Measurements from ENCODE around the gene MRPL23.
"Not testable (repeated sequence)": the region's sequence is repeated elsewhere in the genome, so short reads cannot be mapped to it uniquely, and the experiment has no call there.

MRPL23 gene

GRCh38 chr11:1936072-1936780 lies 10.9 kb upstream of the MRPL23 start:
- Mint-ChIP-seq H3K27ac (no peak overlapping the region), H3K36me3 (no peaks in the 10 kb centered on the region), H3K9me3 (peaks cover 7% of the 10 kb centered on the region), H3K27me3 (peaks cover 53% of the 10 kb centered on the region), H3K4me1 (peaks cover 6% of the 10 kb centered on the region), H3K4me3 (no peak overlapping the region)
- no peak for ATAC-seq

GRCh38 chr11:1936781-1937615 lies 10.1 kb upstream of the MRPL23 start:
- Mint-ChIP-seq H3K9me3 (peaks cover 7% of the 10 kb centered on the region), H3K4me1 (peaks cover 6% of the 10 kb centered on the region), H3K36me3 (no peaks in the 10 kb centered on the region), H3K4me3 (no peak overlapping the region), H3K27ac (no peak overlapping the region), H3K27me3 (peaks cover 47% of the 10 kb centered on the region)
- no peak for ATAC-seq

GRCh38 chr11:1937616-1938342 lies 9.4 kb upstream of the MRPL23 start:
- no peak overlapping the region for H3K27ac Mint-ChIP-seq
- ATAC-seq, result no peak
- H3K36me3 Mint-ChIP-seq, result no peaks in the 10 kb centered on the region
- peaks cover 39% of the 10 kb centered on the region for H3K27me3 Mint-ChIP-seq
- H3K9me3 Mint-ChIP-seq, result peaks cover 5% of the 10 kb centered on the region
- peaks cover 6% of the 10 kb centered on the region for H3K4me1 Mint-ChIP-seq
- no peak overlapping the region for H3K4me3 Mint-ChIP-seq

GRCh38 chr11:1938343-1939005 lies 8.7 kb upstream of the MRPL23 start:
- no peaks in the 10 kb centered on the region for H3K9me3 Mint-ChIP-seq
- H3K27ac Mint-ChIP-seq, result no peak overlapping the region
- H3K4me1 Mint-ChIP-seq, result peaks cover 6% of the 10 kb centered on the region
- no peaks in the 10 kb centered on the region for H3K36me3 Mint-ChIP-seq
- no peak overlapping the region for H3K4me3 Mint-ChIP-seq
- no peak for ATAC-seq
- peaks cover 32% of the 10 kb centered on the region for H3K27me3 Mint-ChIP-seq

GRCh38 chr11:1939006-1939625 lies 8.0 kb upstream of the MRPL23 start:
- Mint-ChIP-seq H3K27me3 (peaks cover 25% of the 10 kb centered on the region), H3K9me3 (no peaks in the 10 kb centered on the region), H3K27ac (peak overlapping the region; percentile 42), H3K4me3 (no peak overlapping the region), H3K4me1 (peaks cover 6% of the 10 kb centered on the region), H3K36me3 (no peaks in the 10 kb centered on the region)
- no peak for ATAC-seq

- ATAC-seq, result peak; percentile 54
- not testable (repeated sequence) for H3K9me3 Mint-ChIP-seq, H3K4me1 Mint-ChIP-seq, H3K36me3 Mint-ChIP-seq, H3K4me3 Mint-ChIP-seq
- H3K27me3 Mint-ChIP-seq, result peaks cover 21% of the 10 kb centered on the region
- H3K27ac Mint-ChIP-seq, result peak overlapping the region; percentile 42
These were observed 7.3 kb upstream of the MRPL23 start for GRCh38 chr11:1939788-1940187.

GRCh38 chr11:1942558-1943260 lies 4.4 kb upstream of the MRPL23 start:
- Mint-ChIP-seq H3K27ac (no peak overlapping the region), H3K9me3 (no peaks in the 10 kb centered on the region), H3K4me1 (peaks cover 6% of the 10 kb centered on the region), H3K4me3 (no peak overlapping the region), H3K27me3 (peaks cover 18% of the 10 kb centered on the region), H3K36me3 (no peaks in the 10 kb centered on the region)
- no peak for ATAC-seq

- H3K27me3 Mint-ChIP-seq, result peaks cover 9% of the 10 kb centered on the region
- H3K27ac Mint-ChIP-seq, result no peak overlapping the region
- H3K4me1 Mint-ChIP-seq, result peaks cover 6% of the 10 kb centered on the region
- ATAC-seq, result no peak
- no peaks in the 10 kb centered on the region for H3K36me3 Mint-ChIP-seq
- H3K4me3 Mint-ChIP-seq, result no peak overlapping the region
- no peaks in the 10 kb centered on the region for H3K9me3 Mint-ChIP-seq
These were observed 3.6 kb upstream of the MRPL23 start for GRCh38 chr11:1943576-1943975.

- H3K36me3 Mint-ChIP-seq, result no peaks in the 10 kb centered on the region
- H3K27me3 Mint-ChIP-seq, result peaks cover 5% of the 10 kb centered on the region
- H3K27ac Mint-ChIP-seq, result no peak overlapping the region
- ATAC-seq, result no peak
- H3K4me3 Mint-ChIP-seq, result no peak overlapping the region
- H3K9me3 Mint-ChIP-seq, result no peaks in the 10 kb centered on the region
- peaks cover 3% of the 10 kb centered on the region for H3K4me1 Mint-ChIP-seq
These were observed 3.2 kb upstream of the MRPL23 start for GRCh38 chr11:1943977-1944376.

GRCh38 chr11:1947592-1948237 lies 583 bp downstream of the MRPL23 start:
- H3K4me1 Mint-ChIP-seq, result no peaks in the 10 kb centered on the region
- no peak overlapping the region for H3K4me3 Mint-ChIP-seq
- no peaks in the 10 kb centered on the region for H3K36me3 Mint-ChIP-seq
- H3K9me3 Mint-ChIP-seq, result no peaks in the 10 kb centered on the region
- ATAC-seq, result peak; percentile 65
- H3K27me3 Mint-ChIP-seq, result no peaks in the 10 kb centered on the region
- H3K27ac Mint-ChIP-seq, result no peak overlapping the region

GRCh38 chr11:1948389-1948788 lies 1.3 kb downstream of the MRPL23 start:
- Mint-ChIP-seq H3K4me3 (no peak overlapping the region), H3K4me1 (no peaks in the 10 kb centered on the region), H3K27me3 (no peaks in the 10 kb centered on the region)

GRCh38 chr11:1949302-1949701 lies 2.2 kb downstream of the MRPL23 start:
- H3K4me3 Mint-ChIP-seq, result no peak overlapping the region
- no peak overlapping the region for H3K27ac Mint-ChIP-seq
- no peaks in the 10 kb centered on the region for H3K36me3 Mint-ChIP-seq
- ATAC-seq, result no peak
- H3K27me3 Mint-ChIP-seq, result no peaks in the 10 kb centered on the region
- H3K4me1 Mint-ChIP-seq, result no peaks in the 10 kb centered on the region
- H3K9me3 Mint-ChIP-seq, result no peaks in the 10 kb centered on the region

More at GRCh38 chr11:1948389-1948788, 1.3 kb downstream of the MRPL23 start:
- ATAC-seq, result no peak
- H3K9me3 Mint-ChIP-seq, result no peaks in the 10 kb centered on the region
- H3K27ac Mint-ChIP-seq, result no peak overlapping the region
- H3K36me3 Mint-ChIP-seq, result no peaks in the 10 kb centered on the region

- Mint-ChIP-seq H3K4me3 (no peak overlapping the region), H3K27me3 (no peaks in the 10 kb centered on the region), H3K9me3 (no peaks in the 10 kb centered on the region), H3K36me3 (no peaks in the 10 kb centered on the region), H3K4me1 (no peaks in the 10 kb centered on the region), H3K27ac (no peak overlapping the region)
- no peak for ATAC-seq
These were observed 2.8 kb downstream of the MRPL23 start for GRCh38 chr11:1949922-1950321.
